ENCODE data around the gene CACNA1A.

The CACNA1A gene

GRCh38 chr19:13404236-13404635 lies 102.0 kb downstream of the CACNA1A start:
- Histone ChIP-seq H3K36me3 (ENCODE audit: control insufficient read depth, insufficient read depth, low read length) (no peaks in the 10 kb centered on the region), H3K27ac (ENCODE audit: insufficient read depth, low read depth, low read length, poor library complexity, severe bottlenecking) (no peak overlapping the region), H3K27me3 (ENCODE audit: control insufficient read depth, insufficient read depth, low read length, poor library complexity, severe bottlenecking) (no peaks in the 10 kb centered on the region), H3K9me3 (ENCODE audit: control insufficient read depth, low read length) (no peaks in the 10 kb centered on the region), H3K4me3 (ENCODE audit: insufficient read depth, low read depth, low read length) (no peak overlapping the region), H3K4me1 (ENCODE audit: control insufficient read depth, insufficient read depth, low read length) (no peaks in the 10 kb centered on the region)
- 79 to 81% methylated on average over 7 of the region's 7 CpGs for WGBS, 2 experiments

GRCh38 chr19:13401388-13401787 lies 104.9 kb downstream of the CACNA1A start:
- Histone ChIP-seq H3K27ac (ENCODE audit: insufficient read depth, low read depth, low read length, poor library complexity, severe bottlenecking) (no peak overlapping the region), H3K27me3 (ENCODE audit: control insufficient read depth, insufficient read depth, low read length, poor library complexity, severe bottlenecking) (no peaks in the 10 kb centered on the region), H3K4me3 (ENCODE audit: insufficient read depth, low read depth, low read length) (no peak overlapping the region), H3K4me1 (ENCODE audit: control insufficient read depth, insufficient read depth, low read length) (no peaks in the 10 kb centered on the region), H3K36me3 (ENCODE audit: control insufficient read depth, insufficient read depth, low read length) (no peaks in the 10 kb centered on the region), H3K9me3 (ENCODE audit: control insufficient read depth, low read length) (no peaks in the 10 kb centered on the region)
- WGBS, 2 experiments = 54 to 74% methylated on average over 2 of the region's 2 CpGs

- Histone ChIP-seq H3K27ac (ENCODE audit: insufficient read depth, low read depth, low read length, poor library complexity, severe bottlenecking) (no peak overlapping the region), H3K27me3 (ENCODE audit: control insufficient read depth, insufficient read depth, low read length, poor library complexity, severe bottlenecking) (no peaks in the 10 kb centered on the region), H3K36me3 (ENCODE audit: control insufficient read depth, insufficient read depth, low read length) (no peaks in the 10 kb centered on the region), H3K4me3 (ENCODE audit: insufficient read depth, low read depth, low read length) (no peak overlapping the region), H3K9me3 (ENCODE audit: control insufficient read depth, low read length) (no peaks in the 10 kb centered on the region), H3K4me1 (ENCODE audit: control insufficient read depth, insufficient read depth, low read length) (no peaks in the 10 kb centered on the region)
Measured at GRCh38 chr19:13400296-13400695, 106.0 kb downstream of the CACNA1A start.

- Histone ChIP-seq H3K27me3 (ENCODE audit: control insufficient read depth, insufficient read depth, low read length, poor library complexity, severe bottlenecking) (no peaks in the 10 kb centered on the region), H3K4me3 (ENCODE audit: insufficient read depth, low read depth, low read length) (no peak overlapping the region), H3K9me3 (ENCODE audit: control insufficient read depth, low read length) (no peaks in the 10 kb centered on the region), H3K4me1 (ENCODE audit: control insufficient read depth, insufficient read depth, low read length) (no peaks in the 10 kb centered on the region), H3K27ac (ENCODE audit: insufficient read depth, low read depth, low read length, poor library complexity, severe bottlenecking) (no peak overlapping the region), H3K36me3 (ENCODE audit: control insufficient read depth, insufficient read depth, low read length) (no peaks in the 10 kb centered on the region)
- WGBS, 2 experiments = 94 to 96% methylated on average over 4 to 5 of the region's 5 CpGs
Measured at GRCh38 chr19:13399746-13400145, 106.5 kb downstream of the CACNA1A start.

- Histone ChIP-seq H3K4me1 (ENCODE audit: control insufficient read depth, insufficient read depth, low read length) (no peaks in the 10 kb centered on the region), H3K27ac (ENCODE audit: insufficient read depth, low read depth, low read length, poor library complexity, severe bottlenecking) (no peak overlapping the region), H3K27me3 (ENCODE audit: control insufficient read depth, insufficient read depth, low read length, poor library complexity, severe bottlenecking) (no peaks in the 10 kb centered on the region), H3K36me3 (ENCODE audit: control insufficient read depth, insufficient read depth, low read length) (no peaks in the 10 kb centered on the region), H3K4me3 (ENCODE audit: insufficient read depth, low read depth, low read length) (no peak overlapping the region), H3K9me3 (ENCODE audit: control insufficient read depth, low read length) (no peaks in the 10 kb centered on the region)
- WGBS, 2 experiments = 86 to 87% methylated on average over 9 to 10 of the region's 10 CpGs
Measured at GRCh38 chr19:13398780-13399726, 107.2 kb downstream of the CACNA1A start.

- 88 to 95% methylated on average over 3 to 4 of the region's 4 CpGs for WGBS, 2 experiments
- Histone ChIP-seq H3K4me3 (ENCODE audit: insufficient read depth, low read depth, low read length) (no peak overlapping the region), H3K36me3 (ENCODE audit: control insufficient read depth, insufficient read depth, low read length) (no peaks in the 10 kb centered on the region), H3K27me3 (ENCODE audit: control insufficient read depth, insufficient read depth, low read length, poor library complexity, severe bottlenecking) (no peaks in the 10 kb centered on the region), H3K27ac (ENCODE audit: insufficient read depth, low read depth, low read length, poor library complexity, severe bottlenecking) (no peak overlapping the region), H3K4me1 (ENCODE audit: control insufficient read depth, insufficient read depth, low read length) (no peaks in the 10 kb centered on the region), H3K9me3 (ENCODE audit: control insufficient read depth, low read length) (no peaks in the 10 kb centered on the region)
Measured at GRCh38 chr19:13398182-13398581, 108.1 kb downstream of the CACNA1A start.

- Histone ChIP-seq H3K36me3 (ENCODE audit: control insufficient read depth, insufficient read depth, low read length) (no peaks in the 10 kb centered on the region), H3K9me3 (ENCODE audit: control insufficient read depth, low read length) (no peaks in the 10 kb centered on the region), H3K4me1 (ENCODE audit: control insufficient read depth, insufficient read depth, low read length) (no peaks in the 10 kb centered on the region), H3K27me3 (ENCODE audit: control insufficient read depth, insufficient read depth, low read length, poor library complexity, severe bottlenecking) (no peaks in the 10 kb centered on the region), H3K4me3 (ENCODE audit: insufficient read depth, low read depth, low read length) (no peak overlapping the region), H3K27ac (ENCODE audit: insufficient read depth, low read depth, low read length, poor library complexity, severe bottlenecking) (no peak overlapping the region)
- WGBS, 2 experiments = 46% methylated on average over 17 to 18 of the region's 18 CpGs
Measured at GRCh38 chr19:13396250-13397080, 109.8 kb downstream of the CACNA1A start.

- Histone ChIP-seq H3K36me3 (ENCODE audit: control insufficient read depth, insufficient read depth, low read length) (no peaks in the 10 kb centered on the region), H3K27me3 (ENCODE audit: control insufficient read depth, insufficient read depth, low read length, poor library complexity, severe bottlenecking) (no peaks in the 10 kb centered on the region), H3K9me3 (ENCODE audit: control insufficient read depth, low read length) (no peaks in the 10 kb centered on the region), H3K27ac (ENCODE audit: insufficient read depth, low read depth, low read length, poor library complexity, severe bottlenecking) (no peak overlapping the region), H3K4me1 (ENCODE audit: control insufficient read depth, insufficient read depth, low read length) (no peaks in the 10 kb centered on the region), H3K4me3 (ENCODE audit: insufficient read depth, low read depth, low read length) (no peak overlapping the region)
- WGBS, 2 experiments = 77 to 80% methylated on average over 4 of the region's 4 CpGs
Measured at GRCh38 chr19:13382633-13382938, 123.7 kb downstream of the CACNA1A start.

GRCh38 chr19:13381827-13382632 lies 124.2 kb downstream of the CACNA1A start:
- Histone ChIP-seq H3K27ac (ENCODE audit: insufficient read depth, low read depth, low read length, poor library complexity, severe bottlenecking) (no peak overlapping the region), H3K27me3 (ENCODE audit: control insufficient read depth, insufficient read depth, low read length, poor library complexity, severe bottlenecking) (no peaks in the 10 kb centered on the region), H3K4me3 (ENCODE audit: insufficient read depth, low read depth, low read length) (no peak overlapping the region), H3K4me1 (ENCODE audit: control insufficient read depth, insufficient read depth, low read length) (no peaks in the 10 kb centered on the region), H3K36me3 (ENCODE audit: control insufficient read depth, insufficient read depth, low read length) (no peaks in the 10 kb centered on the region), H3K9me3 (ENCODE audit: control insufficient read depth, low read length) (no peaks in the 10 kb centered on the region)
- 89 to 91% methylated on average over 9 of the region's 9 CpGs for WGBS, 2 experiments

GRCh38 chr19:13376537-13376936 lies 129.7 kb downstream of the CACNA1A start:
- Histone ChIP-seq H3K4me3 (ENCODE audit: insufficient read depth, low read depth, low read length) (no peak overlapping the region), H3K27me3 (ENCODE audit: control insufficient read depth, insufficient read depth, low read length, poor library complexity, severe bottlenecking) (no peaks in the 10 kb centered on the region), H3K27ac (ENCODE audit: insufficient read depth, low read depth, low read length, poor library complexity, severe bottlenecking) (no peak overlapping the region), H3K9me3 (ENCODE audit: control insufficient read depth, low read length) (no peaks in the 10 kb centered on the region), H3K4me1 (ENCODE audit: control insufficient read depth, insufficient read depth, low read length) (no peaks in the 10 kb centered on the region), H3K36me3 (ENCODE audit: control insufficient read depth, insufficient read depth, low read length) (no peaks in the 10 kb centered on the region)
